Mesenchymal stem cell (in vitro differentiated cells and primary cell): Measurements from ENCODE around the gene NUDT9. TPM values are rescaled to one million over a fixed set of nuclear protein-coding genes. Genes with fewer than 3 reads are reported as not detected.

Experiments
- DNase-seq: peaks from one replicate; pipeline ENCODE4 v3.0.0-alpha.2; 2013
- H2AFZ ChIP-seq: one replicate; pipeline ENCODE4 v1.6.1; 2013; ENCODE audit warnings: low read depth, mild to moderate bottlenecking, control low read depth, inconsistent platforms, low read length, moderate library complexity
- H2AK5ac ChIP-seq: 2 replicates; pipeline ENCODE4 v1.6.1; 2013; ENCODE audit warnings: low read length, moderate library complexity, mild to moderate bottlenecking, inconsistent platforms; ENCODE audit not compliant: severe bottlenecking
- H2BK120ac ChIP-seq: one replicate; pipeline ENCODE4 v1.6.1; 2013; ENCODE audit warnings: low read depth, mild to moderate bottlenecking, inconsistent platforms, low read length, moderate library complexity
- H2BK12ac ChIP-seq, 2 experiments: one replicate each; pipeline ENCODE4 v1.6.1; 2013; ENCODE audit warnings: inconsistent platforms in 2 of 2, low read length in 2 of 2, mild to moderate bottlenecking in 2 of 2, moderate library complexity in 2 of 2, control low read depth in 1 of 2
- H2BK15ac ChIP-seq: one replicate; pipeline ENCODE4 v1.6.1; 2013; ENCODE audit warnings: mild to moderate bottlenecking, low read depth, inconsistent platforms; ENCODE audit not compliant: poor library complexity, severe bottlenecking
- H2BK5ac ChIP-seq: 2 replicates; pipeline ENCODE4 v1.6.1; 2013; ENCODE audit warnings: low read depth, mild to moderate bottlenecking, low read length, control low read depth, inconsistent platforms; ENCODE audit not compliant: poor library complexity, severe bottlenecking
- H3K14ac ChIP-seq, 2 experiments: one replicate each; pipeline ENCODE4 v1.6.1; 2013; ENCODE audit warnings: inconsistent platforms in 2 of 2, low read length in 2 of 2, control low read depth in 1 of 2, mild to moderate bottlenecking in 1 of 2, moderate library complexity in 1 of 2
- H3K18ac ChIP-seq, 2 experiments: one replicate each; pipeline ENCODE4 v1.6.1; 2013; ENCODE audit warnings: inconsistent platforms in 2 of 2, low read length in 2 of 2, control low read depth in 1 of 2, low read depth in 1 of 2, mild to moderate bottlenecking in 1 of 2
- H3K23ac ChIP-seq, 2 experiments: one replicate each; pipeline ENCODE4 v1.6.1; 2013; ENCODE audit warnings: inconsistent platforms in 2 of 2, low read length in 2 of 2, mild to moderate bottlenecking in 2 of 2, moderate library complexity in 2 of 2, control low read depth in 1 of 2
- H3K27ac ChIP-seq: 2 replicates; pipeline ENCODE4 v1.5.1; 2013; ENCODE audit warnings: mild to moderate bottlenecking, moderate library complexity, low read length, control low read depth, inconsistent platforms; ENCODE audit not compliant: poor library complexity, severe bottlenecking
- H3K27me3 ChIP-seq, 2 experiments: 2 replicates each; pipeline versions ENCODE4 v1.6.1 to v1.7.0; 2013; ENCODE audit warnings: low read length in 2 of 2, mild to moderate bottlenecking in 2 of 2, moderate library complexity in 2 of 2, control low read depth in 1 of 2, inconsistent platforms in 1 of 2; ENCODE audit not compliant: control insufficient read depth in 1 of 2, insufficient read depth in 1 of 2
- H3K36me3 ChIP-seq, 2 experiments: 2 replicates each; pipeline versions ENCODE4 v1.6.1 to v1.7.0; 2013; ENCODE audit warnings: low read length in 2 of 2, control low read depth in 1 of 2, inconsistent platforms in 1 of 2, low read depth in 1 of 2, mild to moderate bottlenecking in 1 of 2; ENCODE audit not compliant: insufficient read depth in 2 of 2, control insufficient read depth in 1 of 2
- H3K4ac ChIP-seq, 2 experiments: one replicate each; pipeline ENCODE4 v1.6.1; 2013; ENCODE audit warnings: inconsistent platforms in 2 of 2, low read length in 2 of 2, mild to moderate bottlenecking in 2 of 2, moderate library complexity in 2 of 2, control low read depth in 1 of 2, low read depth in 1 of 2
- H3K4me1 ChIP-seq: 2 replicates; pipeline ENCODE4 v1.6.1; 2013; ENCODE audit warnings: low read depth, low read length, control low read depth; ENCODE audit not compliant: control insufficient read depth, insufficient read depth
- H3K4me2 ChIP-seq: 2 replicates; pipeline ENCODE4 v1.6.1; 2013; ENCODE audit warnings: low read length, mild to moderate bottlenecking, inconsistent platforms; ENCODE audit not compliant: poor library complexity, severe bottlenecking
- H3K4me3 ChIP-seq, 2 experiments: 2 replicates each; pipeline versions ENCODE4 v1.5.1 to v1.7.0; 2013; ENCODE audit warnings: low read length in 2 of 2, mild to moderate bottlenecking in 2 of 2, control low read depth in 1 of 2, low read depth in 1 of 2; ENCODE audit not compliant: insufficient read depth in 1 of 2
- H3K79me1 ChIP-seq: replicated peaks from 2 replicates; pipeline ENCODE4 v1.6.1; 2013; ENCODE audit warnings: mild to moderate bottlenecking, control low read depth, low read length, inconsistent platforms; ENCODE audit not compliant: poor library complexity, severe bottlenecking
- H3K9ac ChIP-seq: 2 replicates; pipeline ENCODE4 v1.7.0; 2013; ENCODE audit warnings: mild to moderate bottlenecking, low read length, moderate library complexity
- H3K9me3 ChIP-seq: 2 replicates; pipeline ENCODE4 v1.7.0; 2013; ENCODE audit warnings: mild to moderate bottlenecking, low read length; ENCODE audit not compliant: control insufficient read depth
- H4K8ac ChIP-seq: one replicate; pipeline ENCODE4 v1.6.1; 2013; ENCODE audit warnings: inconsistent platforms, mild to moderate bottlenecking, low read length, moderate library complexity
- H4K91ac ChIP-seq: one replicate; pipeline ENCODE4 v1.6.1; 2013; ENCODE audit warnings: mild to moderate bottlenecking, low read length, inconsistent platforms
- WGBS: methylation state at CpG from one replicate; pipeline ENCODE4 v1.1.7; 2013; ENCODE audit warnings: mixed read lengths; 5-methylcytosine and 5-hydroxymethylcytosine counted together
- polyA plus RNA-seq, 2 experiments: library from polyadenylated mRNA; stranded (reverse); fragments of 200-250 nt; gene quantifications; one replicate each; pipeline ENCODE4 v1.2.3, GENCODE V29; 2013

The NUDT9 gene, protein sequence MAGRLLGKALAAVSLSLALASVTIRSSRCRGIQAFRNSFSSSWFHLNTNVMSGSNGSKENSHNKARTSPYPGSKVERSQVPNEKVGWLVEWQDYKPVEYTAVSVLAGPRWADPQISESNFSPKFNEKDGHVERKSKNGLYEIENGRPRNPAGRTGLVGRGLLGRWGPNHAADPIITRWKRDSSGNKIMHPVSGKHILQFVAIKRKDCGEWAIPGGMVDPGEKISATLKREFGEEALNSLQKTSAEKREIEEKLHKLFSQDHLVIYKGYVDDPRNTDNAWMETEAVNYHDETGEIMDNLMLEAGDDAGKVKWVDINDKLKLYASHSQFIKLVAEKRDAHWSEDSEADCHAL
- 35.9 TPM for polyA plus RNA-seq (2013, experiment 1 of 2)
- 34.7 TPM for polyA plus RNA-seq (2013, experiment 2 of 2)

DNA sequence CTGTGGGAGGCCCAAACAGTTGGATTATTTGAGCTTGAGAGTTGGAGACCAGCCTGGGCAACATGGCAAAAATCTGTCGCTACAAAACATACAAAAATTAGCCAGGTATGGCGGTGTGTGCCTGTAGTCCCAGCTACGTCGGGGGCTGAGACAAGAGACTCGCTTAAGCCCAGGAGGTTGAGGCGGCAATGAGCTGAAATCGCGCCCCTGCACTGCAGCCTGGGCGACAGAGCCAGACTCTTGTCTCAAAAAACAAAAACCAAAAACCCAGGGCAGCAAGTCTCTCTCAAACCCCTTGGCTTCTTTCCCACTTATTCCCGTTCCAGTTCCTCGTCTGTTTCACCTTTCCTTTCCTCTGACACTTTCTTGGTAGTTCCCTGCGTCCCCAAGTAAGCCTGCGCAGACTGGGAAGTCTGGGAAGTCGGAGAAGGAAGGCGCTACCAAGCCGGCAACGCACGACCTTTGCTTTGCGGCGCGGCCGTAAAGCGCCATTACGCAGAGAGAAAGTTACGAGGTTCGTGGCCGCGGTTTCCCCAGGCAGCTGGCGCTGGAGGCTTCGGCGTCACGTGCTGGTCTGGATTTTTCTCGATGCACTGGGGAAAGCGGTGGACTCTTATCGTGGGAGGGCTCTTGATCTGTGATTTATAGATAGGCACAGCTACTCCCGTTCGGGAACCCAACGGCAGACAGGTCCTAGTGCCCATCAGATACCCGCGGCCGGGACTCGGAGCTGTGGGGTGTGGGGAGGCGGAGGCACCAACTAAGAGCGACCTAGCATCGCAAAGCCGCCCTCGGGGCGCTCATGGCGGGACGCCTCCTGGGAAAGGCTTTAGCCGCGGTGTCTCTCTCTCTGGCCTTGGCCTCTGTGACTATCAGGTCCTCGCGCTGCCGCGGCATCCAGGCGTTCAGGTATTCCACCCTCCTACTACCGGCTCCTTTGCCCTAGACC lies at the start of gene NUDT9:
TSS of gene NUDT9 (plus strand) at position 470 of the 949 bp plus-strand sequence. CDS start at position 803, 333 bp downstream.
- Histone ChIP-seq H3K4me3 (peak within 1 kb of the TSS; percentile 89 to 91), H3K23ac (peak within 1 kb of the TSS; percentile 66 to 94), H3K79me1 (peaks cover 3% of the 10 kb centered on the region), H3K4ac (peak within 1 kb of the TSS; percentile 77 to 98), H3K9ac (peak within 1 kb of the TSS; percentile 97), H3K18ac (peak within 1 kb of the TSS; percentile 90 to 91), H2AK5ac (peak within 1 kb of the TSS; percentile 57), H4K8ac (peak within 1 kb of the TSS; percentile 92), H2BK120ac (peak within 1 kb of the TSS; percentile 88), H2AFZ (no peak within 1 kb of the TSS), H2BK12ac (no peak within 1 kb of the TSS), H3K27ac (peak within 1 kb of the TSS; percentile 59), H3K4me1 (peaks cover 13% of the 10 kb centered on the region), H2BK5ac (no peak within 1 kb of the TSS), H3K9me3 (peaks cover 3% of the 10 kb centered on the region), H3K4me2 (peak within 1 kb of the TSS; percentile 78), H2BK15ac (peak within 1 kb of the TSS; percentile 98), H3K14ac (no peak within 1 kb of the TSS), H3K27me3 (no peaks in the 10 kb centered on the region), H4K91ac (peak within 1 kb of the TSS; percentile 92), H3K36me3 (no peaks in the 10 kb centered on the region)
- 9% methylated on average over 45 of the region's 58 CpGs for WGBS
- peak; percentile 98 for DNase-seq

DNA sequence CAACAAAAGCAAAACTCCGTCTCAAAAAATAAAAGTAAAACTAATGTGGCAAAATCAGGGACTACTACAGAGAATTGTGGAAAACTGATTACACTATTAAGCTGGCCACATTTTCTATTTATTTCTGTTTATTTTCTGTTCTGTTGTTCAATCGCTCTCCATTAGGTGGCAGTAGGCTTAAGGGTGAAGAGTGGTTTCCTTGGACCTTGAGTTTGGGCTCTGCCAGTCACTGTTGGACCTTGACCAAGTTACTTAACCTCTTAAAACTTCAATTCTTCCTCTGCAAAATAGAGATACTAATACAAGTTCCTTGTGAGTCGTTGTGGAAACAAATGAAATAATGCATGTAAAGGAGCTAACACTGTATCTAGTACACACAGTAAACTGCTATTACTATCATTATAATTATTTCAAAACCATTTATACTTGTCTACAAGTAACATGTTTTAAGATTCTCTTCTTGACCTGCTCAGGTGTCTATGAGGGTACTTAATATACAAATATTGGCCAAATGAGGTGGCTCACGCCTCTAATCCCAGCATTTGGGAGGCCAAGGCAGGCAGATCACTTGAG lies 46.6 kb upstream of the NUDT9 start:
- Histone ChIP-seq H3K27me3 (no peaks in the 10 kb centered on the region), H3K4me3 (no peak overlapping the region), H2BK12ac (no peak overlapping the region), H4K91ac (no peak overlapping the region), H3K18ac (no peak overlapping the region), H3K27ac (no peak overlapping the region), H3K4me1 (peaks cover 3% of the 10 kb centered on the region), H2BK120ac (no peak overlapping the region), H2BK5ac (no peak overlapping the region), H2BK15ac (no peak overlapping the region), H3K4ac (no peak overlapping the region), H2AK5ac (no peak overlapping the region), H3K9ac (peak overlapping the region; percentile 77), H3K36me3 (peaks cover 7 to 37% of the 10 kb centered on the region in 2 experiments), H4K8ac (no peak overlapping the region), H3K9me3 (no peaks in the 10 kb centered on the region), H3K23ac (no peak overlapping the region), H3K14ac (no peak overlapping the region), H3K79me1 (no peaks in the 10 kb centered on the region), H2AFZ (no peak overlapping the region), H3K4me2 (no peak overlapping the region)
- 91% methylated on average over 1 of the region's 4 CpGs for WGBS
- DNase-seq, result peak; percentile 73

DNA sequence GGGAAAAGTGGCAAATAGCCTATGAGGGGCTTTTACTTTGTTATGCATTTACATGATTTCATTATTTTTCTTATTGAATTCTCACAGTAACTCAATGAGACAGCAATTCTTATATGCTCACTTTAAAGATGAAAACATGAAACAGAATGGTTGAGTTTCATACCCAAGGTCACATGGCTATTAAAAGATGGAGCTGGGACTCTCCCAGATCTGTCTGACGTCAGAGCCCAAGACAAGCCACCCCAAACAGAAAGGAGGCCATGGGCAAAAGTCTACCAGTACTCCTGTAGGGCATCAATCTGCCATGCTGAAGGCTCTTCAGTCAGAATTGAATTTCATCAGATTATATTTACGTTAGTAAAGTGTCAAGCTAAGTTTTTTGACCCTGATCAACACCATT lies 44.6 kb upstream of the NUDT9 start:
- Histone ChIP-seq H2BK12ac (no peak overlapping the region), H2BK120ac (no peak overlapping the region), H3K4me3 (no peak overlapping the region), H3K9ac (no peak overlapping the region), H3K4ac (no peak overlapping the region), H3K27ac (no peak overlapping the region), H2AFZ (no peak overlapping the region), H3K4me1 (peaks cover 3% of the 10 kb centered on the region), H3K18ac (no peak overlapping the region), H4K8ac (no peak overlapping the region), H2BK15ac (no peak overlapping the region), H2AK5ac (no peak overlapping the region), H3K23ac (no peak overlapping the region), H4K91ac (no peak overlapping the region), H3K9me3 (no peaks in the 10 kb centered on the region), H3K14ac (no peak overlapping the region), H2BK5ac (no peak overlapping the region), H3K36me3 (peaks cover 9 to 36% of the 10 kb centered on the region in 2 experiments), H3K4me2 (no peak overlapping the region), H3K79me1 (peaks cover 2% of the 10 kb centered on the region), H3K27me3 (no peaks in the 10 kb centered on the region)
- WGBS, result 90% methylated on average over 2 of the region's 2 CpGs
- no peak for DNase-seq
